GM21825 (cell line): Measurements from ENCODE around the gene ZNF473.
"Not testable (repeated sequence)": the region's sequence is repeated elsewhere in the genome, so short reads cannot be mapped to it uniquely, and the experiment has no call there.

Experiments
- ATAC-seq: cut with Tn5 transposase; IDR thresholded peaks from one replicate; pipeline ENCODE4 v1.9.1; 2021; ENCODE audit warnings: mild to moderate bottlenecking, moderate library complexity; ENCODE audit not compliant: unreplicated experiment

ZNF473 gene

GRCh38 chr19:50097884-50098283 is 72.1 kb downstream of the ZNF473 start:
- ATAC-seq = not testable (repeated sequence)

- not testable (repeated sequence) for ATAC-seq
Measured at GRCh38 chr19:50098892-50099291, 73.1 kb downstream of the ZNF473 start.

GRCh38 chr19:50099696-50100095 is 73.9 kb downstream of the ZNF473 start:
- ATAC-seq = not testable (repeated sequence)

GRCh38 chr19:50100946-50101345 is 75.1 kb downstream of the ZNF473 start:
- ATAC-seq = not testable (repeated sequence)
